ENCODE measurements around the gene GUCY2C.

The GUCY2C gene

GRCh38 chr12:14630793-14631192 is 65.6 kb downstream of the GUCY2C start:
- H3K27me3 ChIP-seq (ENCODE audit: control insufficient read depth, insufficient read depth, low read length), result no peaks in the 10 kb centered on the region
- H3K27ac ChIP-seq (ENCODE audit: low read length), result no peak overlapping the region
- no peaks in the 10 kb centered on the region for H3K36me3 ChIP-seq (ENCODE audit: control insufficient read depth, insufficient read depth, low read length)
- no peak overlapping the region for H3K4me3 ChIP-seq (ENCODE audit: low read length)
- no CpG with 5 or more reads among the region's 3 CpGs for WGBS (ENCODE audit: insufficient coverage, insufficient read length)
- H3K9me3 ChIP-seq (ENCODE audit: control insufficient read depth, insufficient read depth, low read length), result no peaks in the 10 kb centered on the region
- DNase-seq (ENCODE audit: low read depth, low spot score), result no peak
- no peaks in the 10 kb centered on the region for H3K4me1 ChIP-seq (ENCODE audit: control insufficient read depth, insufficient read depth, low read length)

- Histone ChIP-seq H3K27ac (ENCODE audit: low read length) (no peak overlapping the region), H3K27me3 (ENCODE audit: control insufficient read depth, insufficient read depth, low read length) (no peaks in the 10 kb centered on the region), H3K36me3 (ENCODE audit: control insufficient read depth, insufficient read depth, low read length) (no peaks in the 10 kb centered on the region), H3K4me3 (ENCODE audit: low read length) (no peak overlapping the region), H3K4me1 (ENCODE audit: control insufficient read depth, insufficient read depth, low read length) (no peaks in the 10 kb centered on the region), H3K9me3 (ENCODE audit: control insufficient read depth, insufficient read depth, low read length) (no peaks in the 10 kb centered on the region)
- no CpG with 5 or more reads among the region's 8 CpGs for WGBS (ENCODE audit: insufficient coverage, insufficient read length)
- DNase-seq (ENCODE audit: low read depth, low spot score), result peak; percentile 64
Measured at GRCh38 chr12:14629832-14630710, 66.3 kb downstream of the GUCY2C start.

GRCh38 chr12:14628771-14629170 is 67.6 kb downstream of the GUCY2C start:
- H3K4me1 ChIP-seq (ENCODE audit: control insufficient read depth, insufficient read depth, low read length), result no peaks in the 10 kb centered on the region
- H3K9me3 ChIP-seq (ENCODE audit: control insufficient read depth, insufficient read depth, low read length), result no peaks in the 10 kb centered on the region
- DNase-seq (ENCODE audit: low read depth, low spot score), result no peak
- no peak overlapping the region for H3K27ac ChIP-seq (ENCODE audit: low read length)
- H3K36me3 ChIP-seq (ENCODE audit: control insufficient read depth, insufficient read depth, low read length), result no peaks in the 10 kb centered on the region
- WGBS (ENCODE audit: insufficient coverage, insufficient read length), result 100% methylated on average over 3 of the region's 5 CpGs
- no peak overlapping the region for H3K4me3 ChIP-seq (ENCODE audit: low read length)
- H3K27me3 ChIP-seq (ENCODE audit: control insufficient read depth, insufficient read depth, low read length), result no peaks in the 10 kb centered on the region

GRCh38 chr12:14621826-14622225 is 74.6 kb downstream of the GUCY2C start:
- DNase-seq (ENCODE audit: low read depth, low spot score), result no peak
- WGBS (ENCODE audit: insufficient coverage, insufficient read length), result no CpG with 5 or more reads among the region's 3 CpGs

GRCh38 chr12:14619741-14620501 is 76.5 kb downstream of the GUCY2C start:
- no peaks in the 10 kb centered on the region for H3K36me3 ChIP-seq (ENCODE audit: control insufficient read depth, insufficient read depth, low read length)
- H3K4me1 ChIP-seq (ENCODE audit: control insufficient read depth, insufficient read depth, low read length), result no peaks in the 10 kb centered on the region
- H3K9me3 ChIP-seq (ENCODE audit: control insufficient read depth, insufficient read depth, low read length), result no peaks in the 10 kb centered on the region
- DNase-seq (ENCODE audit: low read depth, low spot score), result no peak
- no peaks in the 10 kb centered on the region for H3K27me3 ChIP-seq (ENCODE audit: control insufficient read depth, insufficient read depth, low read length)
- H3K4me3 ChIP-seq (ENCODE audit: low read length), result no peak overlapping the region
- no CpG with 5 or more reads among the region's 6 CpGs for WGBS (ENCODE audit: insufficient coverage, insufficient read length)
- no peak overlapping the region for H3K27ac ChIP-seq (ENCODE audit: low read length)

More at GRCh38 chr12:14621826-14622225, 74.6 kb downstream of the GUCY2C start:
- H3K27ac ChIP-seq (ENCODE audit: low read length), result no peak overlapping the region
- no peak overlapping the region for H3K4me3 ChIP-seq (ENCODE audit: low read length)
- H3K36me3 ChIP-seq (ENCODE audit: control insufficient read depth, insufficient read depth, low read length), result no peaks in the 10 kb centered on the region
- H3K4me1 ChIP-seq (ENCODE audit: control insufficient read depth, insufficient read depth, low read length), result no peaks in the 10 kb centered on the region
- H3K9me3 ChIP-seq (ENCODE audit: control insufficient read depth, insufficient read depth, low read length), result no peaks in the 10 kb centered on the region
- H3K27me3 ChIP-seq (ENCODE audit: control insufficient read depth, insufficient read depth, low read length), result no peaks in the 10 kb centered on the region

- peaks cover 2% of the 10 kb centered on the region; the same call in 1 of the 2 replicates for H3K4me1 ChIP-seq (ENCODE audit: control insufficient read depth, insufficient read depth, low read length)
- no peak overlapping the region for H3K27ac ChIP-seq (ENCODE audit: low read length)
- no peaks in the 10 kb centered on the region for H3K36me3 ChIP-seq (ENCODE audit: control insufficient read depth, insufficient read depth, low read length)
- no peak overlapping the region for H3K4me3 ChIP-seq (ENCODE audit: low read length)
- WGBS (ENCODE audit: insufficient coverage, insufficient read length), result no CpG with 5 or more reads among the region's 4 CpGs
- DNase-seq (ENCODE audit: low read depth, low spot score), result peak; percentile 16
- no peaks in the 10 kb centered on the region for H3K27me3 ChIP-seq (ENCODE audit: control insufficient read depth, insufficient read depth, low read length)
- no peaks in the 10 kb centered on the region for H3K9me3 ChIP-seq (ENCODE audit: control insufficient read depth, insufficient read depth, low read length)
Measured at GRCh38 chr12:14618983-14619382, 77.4 kb downstream of the GUCY2C start.

GRCh38 chr12:14614704-14615121 is 81.7 kb downstream of the GUCY2C start:
- H3K27me3 ChIP-seq (ENCODE audit: control insufficient read depth, insufficient read depth, low read length), result no peaks in the 10 kb centered on the region
- no peaks in the 10 kb centered on the region for H3K9me3 ChIP-seq (ENCODE audit: control insufficient read depth, insufficient read depth, low read length)
- H3K4me3 ChIP-seq (ENCODE audit: low read length), result no peak overlapping the region
- no CpG with 5 or more reads among the region's 3 CpGs for WGBS (ENCODE audit: insufficient coverage, insufficient read length)
- H3K4me1 ChIP-seq (ENCODE audit: control insufficient read depth, insufficient read depth, low read length), result peaks cover 2% of the 10 kb centered on the region; the same call in 1 of the 2 replicates
- H3K36me3 ChIP-seq (ENCODE audit: control insufficient read depth, insufficient read depth, low read length), result no peaks in the 10 kb centered on the region
- H3K27ac ChIP-seq (ENCODE audit: low read length), result no peak overlapping the region
- no peak for DNase-seq (ENCODE audit: low read depth, low spot score)

GRCh38 chr12:14613718-14614117 is 82.7 kb downstream of the GUCY2C start:
- WGBS (ENCODE audit: insufficient coverage, insufficient read length), result no CpG with 5 or more reads among the region's 1 CpG
- H3K27me3 ChIP-seq (ENCODE audit: control insufficient read depth, insufficient read depth, low read length), result no peaks in the 10 kb centered on the region
- no peak overlapping the region for H3K4me3 ChIP-seq (ENCODE audit: low read length)
- no peak for DNase-seq (ENCODE audit: low read depth, low spot score)
- H3K36me3 ChIP-seq (ENCODE audit: control insufficient read depth, insufficient read depth, low read length), result no peaks in the 10 kb centered on the region
- H3K4me1 ChIP-seq (ENCODE audit: control insufficient read depth, insufficient read depth, low read length), result peaks cover 2% of the 10 kb centered on the region; the same call in 1 of the 2 replicates
- H3K9me3 ChIP-seq (ENCODE audit: control insufficient read depth, insufficient read depth, low read length), result no peaks in the 10 kb centered on the region
- H3K27ac ChIP-seq (ENCODE audit: low read length), result no peak overlapping the region

- Histone ChIP-seq H3K4me1 (ENCODE audit: control insufficient read depth, insufficient read depth, low read length) (peaks cover 2% of the 10 kb centered on the region; the same call in 1 of the 2 replicates), H3K4me3 (ENCODE audit: low read length) (no peak overlapping the region), H3K36me3 (ENCODE audit: control insufficient read depth, insufficient read depth, low read length) (no peaks in the 10 kb centered on the region), H3K9me3 (ENCODE audit: control insufficient read depth, insufficient read depth, low read length) (no peaks in the 10 kb centered on the region), H3K27me3 (ENCODE audit: control insufficient read depth, insufficient read depth, low read length) (no peaks in the 10 kb centered on the region), H3K27ac (ENCODE audit: low read length) (no peak overlapping the region)
- WGBS (ENCODE audit: insufficient coverage, insufficient read length), result no CpG with 5 or more reads among the region's 3 CpGs
- DNase-seq (ENCODE audit: low read depth, low spot score), result no peak
Measured at GRCh38 chr12:14612898-14613445, 83.4 kb downstream of the GUCY2C start.

GRCh38 chr12:14612250-14612649 is 84.1 kb downstream of the GUCY2C start:
- no peaks in the 10 kb centered on the region for H3K9me3 ChIP-seq (ENCODE audit: control insufficient read depth, insufficient read depth, low read length)
- no peaks in the 10 kb centered on the region for H3K36me3 ChIP-seq (ENCODE audit: control insufficient read depth, insufficient read depth, low read length)
- H3K4me1 ChIP-seq (ENCODE audit: control insufficient read depth, insufficient read depth, low read length), result peaks cover 2% of the 10 kb centered on the region; the same call in 1 of the 2 replicates
- no peak overlapping the region for H3K4me3 ChIP-seq (ENCODE audit: low read length)
- no CpG with 5 or more reads among the region's 3 CpGs for WGBS (ENCODE audit: insufficient coverage, insufficient read length)
- no peak overlapping the region for H3K27ac ChIP-seq (ENCODE audit: low read length)
- DNase-seq (ENCODE audit: low read depth, low spot score), result no peak
- no peaks in the 10 kb centered on the region for H3K27me3 ChIP-seq (ENCODE audit: control insufficient read depth, insufficient read depth, low read length)
